Adrenal gland (tissue), 12 donors: Measurements from ENCODE around the gene GPRIN1. TPM values are rescaled to one million over a fixed set of nuclear protein-coding genes. Genes with fewer than 3 reads are reported as not detected.
A peak's percentile ranks its signal among the peaks of the same experiment; 100 is the strongest.

Experiments used
- DNase-seq, 7 donors: peaks; one replicate each; pipeline ENCODE4 v3.0.0-alpha.2; 2019 to 2020
- H3K27ac ChIP-seq, 5 donors: fragments of 200-600 bp; sonication (generic) in 4 of 5; 1 replicate in 3 of 5; 2 replicates in 2 of 5; pipeline versions ENCODE4 v1.5.1 to v1.8.0; 2016 to 2020; ENCODE audit warnings: mild to moderate bottlenecking in 1 of 5
- H3K27me3 ChIP-seq: fragments of 200-600 bp; 2 replicates; pipeline ENCODE4 v1.8.0; 2021
- H3K36me3 ChIP-seq, 2 donors: fragments of 200-600 bp; replicated peaks in 1 of 2; 1 replicate in 1 of 2; 2 replicates in 1 of 2; pipeline versions ENCODE4 v1.5.1 to v1.8.0; 2018 to 2022
- H3K4me1 ChIP-seq, 2 donors: fragments of 200-600 bp; replicated peaks in 1 of 2; 1 replicate in 1 of 2; 2 replicates in 1 of 2; pipeline versions ENCODE4 v1.5.1 to v1.8.0; 2018 to 2021
- H3K4me3 ChIP-seq, 4 donors: fragments of 200-600 bp; sonication (generic) in 3 of 4; one replicate each; pipeline ENCODE4 v1.5.1; 2016 to 2018
- H3K9me3 ChIP-seq, 3 donors: fragments of 200-600 bp; sonication (generic) in 1 of 3; replicated peaks in 1 of 3; 1 replicate in 2 of 3; 2 replicates in 1 of 3; pipeline versions ENCODE4 v1.5.1 to v1.8.0; 2016 to 2021
- POLR2A ChIP-seq, 2 donors: fragments of 450-650 bp; IDR thresholded peaks; one replicate each; pipeline ENCODE4 v1.6.1; 2017; ENCODE audit warnings: antibody characterized with exemption in 2 of 2, mild to moderate bottlenecking in 2 of 2, moderate library complexity in 1 of 2
- WGBS, 4 donors: extraction: QIAGEN DNeasy Blood & Tissue Kit in 2 of 4; methylation state at CpG; one replicate each; pipeline versions ENCODE4 v1.1.5 to v1.1.7; 2013 to 2017; 5-methylcytosine and 5-hydroxymethylcytosine counted together
- intact Hi-C, 2 donors: fragments of 100-400 bp; cut with DNase I; formaldehyde crosslinking; loops; one replicate each; pipeline versions ENCODE4 v1.14.1 to v1.15.0; 2022 to 2023
- polyA plus RNA-seq, 3 donors: library from polyadenylated mRNA; stranded (reverse); fragments of 200-250 nt in 2 of 3; fragments of 350-450 nt in 1 of 3; fragmentation: Illumina TruSeq in 1 of 3; extraction: RNeasy Lipid Tissue Mini Kit (QIAGEN cat#74804) in 1 of 3; gene quantifications; one replicate each; pipeline ENCODE4 v1.2.3, GENCODE V29; 2013 to 2014
- total RNA-seq, 9 donors: library from RNA; depleted of rRNA in 4 of 9; stranded (reverse); fragments of >200 nt in 4 of 9; fragments of 120-200 nt in 1 of 9; fragmentation: NEBNext Ultra II Directional in 1 of 9; extraction: Animal tissue kit (Norgen Biotek cat#: 25700) in 1 of 9; gene quantifications; one replicate each; pipeline versions ENCODE4 v1.1.0 to v1.2.4, GENCODE V29; 2013 to 2023
- TF ChIP-seq, protein P1 (sequence below), 6 experiments: fragments of 450-650 bp in 4 of 6; fragments of 200-600 bp in 2 of 6; sonication (generic) in 1 of 6; IDR thresholded peaks; 1 replicate in 5 of 6; 2 replicates in 1 of 6; pipeline versions ENCODE4 v1.5.1 to v1.8.0; 2016 to 2021; ENCODE audit warnings: antibody characterized with exemption in 6 of 6, mild to moderate bottlenecking in 2 of 6, moderate library complexity in 1 of 6
- donor health status: healthy with polysubstance abuse.
- donor health status: Bipolar disorder and iron deficiency.
- donor health status: DM: yes; HTN: yes; CAD: no.
- donor health status: DM: no; HTN: no; CAD: no.
- donor health status: DM: no; HTN: no; CAD: no.
- donor health status: DM: yes; HTN: yes; CAD: no.

The GPRIN1 gene
- total and polyA plus RNA-seq, 12 donors, result 0.42 to 4.0 (median 1.4) TPM

DNA sequence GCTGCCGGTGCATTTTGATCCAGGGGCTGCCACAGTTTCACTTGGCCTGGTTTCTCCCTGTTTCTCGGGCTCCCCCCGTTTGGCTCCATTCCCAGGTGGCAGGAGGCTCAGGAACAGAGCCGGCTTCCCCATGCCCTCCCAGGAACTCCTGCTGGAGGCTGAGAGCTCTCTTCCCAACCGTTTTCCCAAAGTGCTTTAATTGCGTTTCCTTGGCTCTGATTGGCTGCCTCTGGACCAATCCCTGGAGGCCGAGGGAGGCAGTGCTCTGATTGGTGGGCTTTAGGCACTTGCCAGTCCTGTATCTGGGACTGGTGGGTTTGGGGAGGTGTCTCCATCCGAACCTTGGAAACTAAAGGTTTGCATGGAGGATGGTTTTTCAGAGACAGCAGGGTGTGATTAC is 42.2 kb upstream of the GPRIN1 start:
- H3K36me3 ChIP-seq, result peaks cover 0 to 28% of the 10 kb centered on the region in 2 donors
- intact Hi-C loops, result loop anchor here in 1 of 2 donors (10.0 kb wide), 1 partner anchor 443 kb away; no protein-coding TSS in a partner anchor
- no peaks in the 10 kb centered on the region for H3K9me3 ChIP-seq
- WGBS, 4 donors, result 59 to 74% (median 63%) methylated on average over 8 of the region's 8 CpGs
- TF ChIP-seq POLR2A (IDR thresholded peaks at IDR 0.05), result no peak
- TF ChIP-seq, protein P1, sequence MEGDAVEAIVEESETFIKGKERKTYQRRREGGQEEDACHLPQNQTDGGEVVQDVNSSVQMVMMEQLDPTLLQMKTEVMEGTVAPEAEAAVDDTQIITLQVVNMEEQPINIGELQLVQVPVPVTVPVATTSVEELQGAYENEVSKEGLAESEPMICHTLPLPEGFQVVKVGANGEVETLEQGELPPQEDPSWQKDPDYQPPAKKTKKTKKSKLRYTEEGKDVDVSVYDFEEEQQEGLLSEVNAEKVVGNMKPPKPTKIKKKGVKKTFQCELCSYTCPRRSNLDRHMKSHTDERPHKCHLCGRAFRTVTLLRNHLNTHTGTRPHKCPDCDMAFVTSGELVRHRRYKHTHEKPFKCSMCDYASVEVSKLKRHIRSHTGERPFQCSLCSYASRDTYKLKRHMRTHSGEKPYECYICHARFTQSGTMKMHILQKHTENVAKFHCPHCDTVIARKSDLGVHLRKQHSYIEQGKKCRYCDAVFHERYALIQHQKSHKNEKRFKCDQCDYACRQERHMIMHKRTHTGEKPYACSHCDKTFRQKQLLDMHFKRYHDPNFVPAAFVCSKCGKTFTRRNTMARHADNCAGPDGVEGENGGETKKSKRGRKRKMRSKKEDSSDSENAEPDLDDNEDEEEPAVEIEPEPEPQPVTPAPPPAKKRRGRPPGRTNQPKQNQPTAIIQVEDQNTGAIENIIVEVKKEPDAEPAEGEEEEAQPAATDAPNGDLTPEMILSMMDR (IDR thresholded peaks at IDR 0.05), result no peak
- H3K27ac ChIP-seq, result no peak overlapping the region
- DNase-seq, result peak in 1 of 7 donors; percentile 32
- no peak overlapping the region for H3K4me3 ChIP-seq
- peaks cover 27 to 36% of the 10 kb centered on the region in 2 donors for H3K4me1 ChIP-seq
- no peaks in the 10 kb centered on the region for H3K27me3 ChIP-seq

DNA sequence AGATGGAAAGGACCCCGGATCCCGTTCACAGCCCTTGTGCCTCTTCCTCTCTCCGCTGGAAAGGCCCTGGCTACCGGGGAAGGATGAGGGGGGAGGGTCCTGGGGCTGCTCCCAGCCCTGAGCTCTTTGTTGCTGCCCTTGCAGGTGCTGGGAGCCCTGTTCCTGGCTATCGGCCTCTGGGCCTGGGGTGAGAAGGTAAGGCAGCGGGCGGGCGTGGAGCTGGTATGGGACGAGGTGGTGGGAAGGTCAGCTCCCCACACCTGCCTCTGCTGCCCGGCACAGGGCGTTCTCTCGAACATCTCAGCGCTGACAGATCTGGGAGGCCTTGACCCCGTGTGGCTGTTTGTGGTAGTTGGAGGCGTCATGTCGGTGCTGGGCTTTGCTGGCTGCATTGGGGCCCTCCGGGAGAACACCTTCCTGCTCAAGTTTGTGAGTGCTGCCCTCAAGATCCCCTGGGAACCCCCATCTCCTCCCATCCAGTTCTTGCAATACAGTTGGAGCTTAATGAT is 41.6 kb upstream of the GPRIN1 start:
- Histone ChIP-seq H3K36me3 (peaks cover 0 to 22% of the 10 kb centered on the region in 2 donors), H3K4me3 (no peak overlapping the region), H3K9me3 (no peaks in the 10 kb centered on the region), H3K4me1 (peaks cover 31 to 40% of the 10 kb centered on the region in 2 donors), H3K27me3 (no peaks in the 10 kb centered on the region), H3K27ac (peak overlapping the region in 1 of 5 donors; percentile 38)
- TF ChIP-seq POLR2A (IDR thresholded peaks at IDR 0.05), result no peak
- TF ChIP-seq, protein P1 (IDR thresholded peaks at IDR 0.05), result no peak
- intact Hi-C loops, result loop anchor here in 1 of 2 donors (10.0 kb wide), 1 partner anchor 443 kb away; no protein-coding TSS in a partner anchor
- 28 to 71% (median 53%) methylated on average over 12 to 17 of the region's 17 CpGs for WGBS, 4 donors
- DNase-seq, result peak in 5 of 7 donors; percentile 53 to 75 (median 68)

DNA sequence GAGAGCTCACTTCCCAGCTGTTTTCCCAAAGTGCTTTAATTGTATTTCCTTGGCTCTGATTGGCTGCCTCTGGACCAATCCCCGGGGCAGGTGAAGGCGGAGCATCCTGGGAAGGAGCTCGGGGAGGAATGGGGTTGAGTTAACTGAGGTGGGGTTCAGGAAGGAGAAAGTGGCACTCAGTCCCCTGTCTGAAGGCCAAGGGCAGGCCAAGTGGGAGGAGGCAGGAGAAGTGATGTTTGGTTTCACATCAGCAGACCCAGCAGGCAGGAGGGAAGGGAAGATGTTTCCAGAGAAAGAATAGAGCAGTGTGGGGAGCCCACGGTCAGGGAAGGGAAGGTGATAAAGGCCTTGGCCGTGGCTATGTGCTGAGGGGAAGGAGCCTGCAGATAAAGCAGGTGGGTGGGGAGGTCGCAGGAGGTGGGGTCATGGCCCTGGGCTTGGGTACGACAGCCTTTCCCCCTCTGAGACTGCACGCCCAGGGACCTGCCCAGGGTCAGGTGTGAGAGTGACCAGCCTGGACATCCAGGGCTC is 40.5 kb upstream of the GPRIN1 start:
- Histone ChIP-seq H3K27me3 (no peaks in the 10 kb centered on the region), H3K9me3 (no peaks in the 10 kb centered on the region), H3K27ac (no peak overlapping the region), H3K4me3 (no peak overlapping the region), H3K36me3 (peaks cover 0 to 20% of the 10 kb centered on the region in 2 donors), H3K4me1 (peaks cover 31 to 41% of the 10 kb centered on the region in 2 donors)
- no peak for DNase-seq
- 51 to 61% (median 57%) methylated on average over 6 to 8 of the region's 8 CpGs for WGBS, 4 donors
- intact Hi-C loops, result loop anchor here in 1 of 2 donors (10.0 kb wide), 1 partner anchor 444 kb away; no protein-coding TSS in a partner anchor
- TF ChIP-seq, protein P1 (IDR thresholded peaks at IDR 0.05), result no peak

DNA sequence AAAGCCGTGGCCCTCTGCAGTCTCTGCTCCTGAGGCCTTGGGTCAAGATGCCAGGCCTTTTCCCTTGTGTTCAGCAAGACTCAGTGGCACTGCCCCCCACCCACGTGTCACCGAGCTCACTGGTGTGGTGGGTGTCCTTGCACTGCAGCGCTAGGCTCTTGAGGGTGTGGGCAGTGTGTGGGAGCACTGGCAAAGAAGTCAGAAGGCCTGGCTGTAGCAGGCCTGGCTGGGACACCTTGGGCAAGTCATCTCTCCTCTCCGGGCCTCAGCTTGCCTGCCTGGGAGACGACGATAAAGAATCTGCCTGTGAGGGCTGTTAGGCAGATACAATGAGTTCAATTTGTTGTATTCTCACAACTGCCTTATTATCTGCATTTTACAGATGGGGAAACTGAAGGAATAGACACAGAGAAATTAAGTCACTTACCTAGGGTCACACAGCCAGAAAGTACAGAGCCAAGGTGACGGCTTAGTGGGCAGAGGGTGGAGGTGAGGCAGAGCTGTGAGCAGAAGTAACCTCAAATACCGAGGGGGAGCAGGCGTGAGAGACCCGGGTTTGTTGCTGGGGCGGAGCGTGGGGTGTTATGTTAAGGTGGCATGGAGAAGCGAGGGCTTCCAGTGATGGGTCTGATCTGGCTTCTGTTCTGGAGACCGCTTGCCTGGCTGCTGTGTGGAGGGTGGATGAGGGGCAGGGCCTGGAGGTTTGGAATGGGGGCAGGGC is 38.7 kb upstream of the GPRIN1 start:
- intact Hi-C loops, result no loop called here
- TF ChIP-seq, protein P1 (IDR thresholded peaks at IDR 0.05), result no peak
- TF ChIP-seq POLR2A (IDR thresholded peaks at IDR 0.05), result peak in 1 of 2 donors; percentile 6
- H3K27ac ChIP-seq, result peak overlapping the region in 4 of 5 donors; percentile 63 to 85 (median 70)
- H3K4me3 ChIP-seq, result peak overlapping the region in 2 of 4 donors; percentile 59 to 86
- peaks cover 31 to 41% of the 10 kb centered on the region in 2 donors for H3K4me1 ChIP-seq
- H3K9me3 ChIP-seq, result no peaks in the 10 kb centered on the region
- no peaks in the 10 kb centered on the region for H3K27me3 ChIP-seq
- no peak for DNase-seq
- 54 to 74% (median 61%) methylated on average over 11 to 15 of the region's 15 CpGs for WGBS, 4 donors
- H3K36me3 ChIP-seq, result peaks cover 0 to 10% of the 10 kb centered on the region in 2 donors
